Osteoblast (primary cell): ENCODE results near the gene LUZP2. TPM values are rescaled to one million over a fixed set of nuclear protein-coding genes. Genes with fewer than 3 reads are reported as not detected.

ENCODE experiments used
- DNase-seq: peaks from one replicate; pipeline ENCODE4 v3.0.0; 2011; ENCODE audit warnings: low spot score, mixed read lengths; ENCODE audit not compliant: insufficient read length; ENCODE audit errors: missing footprints
- H2AFZ ChIP-seq: 2 replicates; pipeline ENCODE4 v1.6.0; 2011; ENCODE audit warnings: mild to moderate bottlenecking, low read length
- H3K27ac ChIP-seq: 2 replicates; pipeline ENCODE4 v1.5.1; 2011; ENCODE audit warnings: mild to moderate bottlenecking, low read depth, low read length, moderate library complexity
- H3K27me3 ChIP-seq: 2 replicates; pipeline ENCODE4 v1.6.0; 2012; ENCODE audit warnings: mild to moderate bottlenecking, control low read depth, inconsistent platforms, low read length, moderate library complexity; ENCODE audit not compliant: insufficient read depth
- H3K36me3 ChIP-seq: 2 replicates; pipeline ENCODE4 v1.5.1; 2011; ENCODE audit warnings: mild to moderate bottlenecking, low read length, control low read depth, moderate library complexity; ENCODE audit not compliant: insufficient read depth
- H3K4me1 ChIP-seq: 2 replicates; pipeline ENCODE4 v1.5.1; 2011; ENCODE audit warnings: mild to moderate bottlenecking, low read length, control low read depth, moderate library complexity; ENCODE audit not compliant: insufficient read depth
- H3K4me2 ChIP-seq: 2 replicates; pipeline ENCODE4 v1.6.0; 2011; ENCODE audit warnings: mild to moderate bottlenecking, low read length; ENCODE audit not compliant: insufficient read depth
- H3K4me3 ChIP-seq: fragments of 200-600 bp; sonication (generic); 3 replicates; pipeline ENCODE4 v1.5.1; 2012; ENCODE audit warnings: mild to moderate bottlenecking, low read length, inconsistent platforms; ENCODE audit not compliant: insufficient read depth
- H3K79me2 ChIP-seq: 2 replicates; pipeline ENCODE4 v1.6.0; 2012; ENCODE audit warnings: mild to moderate bottlenecking, low read length, control low read depth, inconsistent platforms; ENCODE audit not compliant: insufficient read depth
- H3K9me3 ChIP-seq: 2 replicates; pipeline ENCODE4 v1.5.1; 2011; ENCODE audit warnings: low read depth, low read length, control low read depth
- H4K20me1 ChIP-seq: 2 replicates; pipeline ENCODE4 v1.6.0; 2012; ENCODE audit warnings: mild to moderate bottlenecking, low read length, control low read depth; ENCODE audit not compliant: insufficient read depth
- CTCF ChIP-seq: IDR thresholded peaks from 2 replicates; pipeline ENCODE4 v1.5.1; 2011; ENCODE audit warnings: mild to moderate bottlenecking, low read depth, low read length, moderate library complexity; ENCODE audit errors: extremely low read depth
- total RNA-seq: library from RNA; depleted of rRNA; stranded (reverse); fragments of >200 nt; gene quantifications from 2 replicates; pipeline ENCODE4 v1.2.3, GENCODE V29; 2012

Gene LUZP2
- total RNA-seq, 1 donor, result not detected

- Histone ChIP-seq H3K27me3 (no peaks in the 10 kb centered on the region), H3K4me2 (no peak overlapping the region), H3K27ac (no peak overlapping the region), H3K79me2 (no peaks in the 10 kb centered on the region), H3K36me3 (no peaks in the 10 kb centered on the region), H4K20me1 (no peaks in the 10 kb centered on the region), H3K4me3 (no peak overlapping the region), H3K4me1 (no peaks in the 10 kb centered on the region), H2AFZ (no peak overlapping the region), H3K9me3 (no peaks in the 10 kb centered on the region)
- no peak for TF ChIP-seq CTCF
- DNase-seq, result no peak
Measured at GRCh38 chr11:24687531-24688147, 190.8 kb downstream of the LUZP2 start.

GRCh38 chr11:24688981-24689380 lies 192.1 kb downstream of the LUZP2 start:
- H2AFZ ChIP-seq, result no peak overlapping the region
- no peaks in the 10 kb centered on the region for H3K27me3 ChIP-seq
- no peak overlapping the region for H3K27ac ChIP-seq
- H4K20me1 ChIP-seq, result no peaks in the 10 kb centered on the region
- H3K9me3 ChIP-seq, result no peaks in the 10 kb centered on the region
- DNase-seq, result no peak
- no peaks in the 10 kb centered on the region for H3K4me1 ChIP-seq
- H3K79me2 ChIP-seq, result no peaks in the 10 kb centered on the region
- no peak for TF ChIP-seq CTCF
- no peak overlapping the region for H3K4me3 ChIP-seq
- H3K36me3 ChIP-seq, result no peaks in the 10 kb centered on the region
- H3K4me2 ChIP-seq, result no peak overlapping the region

GRCh38 chr11:24697522-24698111 lies 200.8 kb downstream of the LUZP2 start:
- Histone ChIP-seq H3K27me3 (no peaks in the 10 kb centered on the region), H3K27ac (no peak overlapping the region), H3K4me1 (no peaks in the 10 kb centered on the region)

More at GRCh38 chr11:24697522-24698111, 200.8 kb downstream of the LUZP2 start:
- no peaks in the 10 kb centered on the region for H4K20me1 ChIP-seq
- no peaks in the 10 kb centered on the region for H3K79me2 ChIP-seq
- H3K4me2 ChIP-seq, result no peak overlapping the region
- no peak overlapping the region for H3K4me3 ChIP-seq
- no peak for TF ChIP-seq CTCF
- peaks cover 5% of the 10 kb centered on the region for H3K9me3 ChIP-seq
- no peak for DNase-seq
- no peak overlapping the region for H2AFZ ChIP-seq
- no peaks in the 10 kb centered on the region for H3K36me3 ChIP-seq
